HepG2 (cell line): Measurements from ENCODE around the gene GP1BA. TPM values are rescaled to one million over a fixed set of nuclear protein-coding genes. Genes with fewer than 3 reads are reported as not detected.

Source experiments
- ARHGAP35 ChIP-seq: sonication (generic); formaldehyde crosslinking; IDR thresholded peaks from 2 replicates; pipeline ENCODE4 v1.9.0; 2022; ENCODE audit warnings: mild to moderate bottlenecking, inconsistent platforms, moderate library complexity, missing genetic modification reagents, borderline replicate concordance
- DNMT1 ChIP-seq: sonication (generic); formaldehyde crosslinking; IDR thresholded peaks from 2 replicates; pipeline ENCODE4 v1.5.1; 2020; ENCODE audit warnings: mild to moderate bottlenecking, missing genetic modification reagents
- ELF1 ChIP-seq: sonication (generic); formaldehyde crosslinking; IDR thresholded peaks from 2 replicates; pipeline ENCODE4 v1.4.0; 2020; ENCODE audit warnings: missing genetic modification reagents
- HNF1A ChIP-seq, 2 experiments: sonication (generic) in 1 of 2; formaldehyde crosslinking in 1 of 2; IDR thresholded peaks; 2 replicates each; pipeline versions ENCODE4 v1.4.0 to v1.6.1; 2016 to 2020; ENCODE audit warnings: borderline replicate concordance in 1 of 2, low read depth in 1 of 2, mild to moderate bottlenecking in 1 of 2, missing genetic modification reagents in 1 of 2
- ISX ChIP-seq: sonication (generic); formaldehyde crosslinking; conservative IDR thresholded peaks from 2 replicates; pipeline ENCODE4 v1.5.0; 2020; ENCODE audit warnings: missing genetic modification reagents
- MIER2 ChIP-seq: IDR thresholded peaks from 2 replicates; pipeline ENCODE4 v1.6.1; 2016; ENCODE audit warnings: missing biosample characterization, missing genetic modification reagents
- MXD3 ChIP-seq: IDR thresholded peaks from 2 replicates; pipeline ENCODE4 v1.6.1; 2016; ENCODE audit warnings: mild to moderate bottlenecking, missing biosample characterization, missing genetic modification reagents
- NCOA1 ChIP-seq: sonication (generic); formaldehyde crosslinking; IDR thresholded peaks from 2 replicates; pipeline ENCODE4 v1.9.0; 2021; ENCODE audit warnings: missing genetic modification reagents
- PHF21A ChIP-seq: sonication (generic); formaldehyde crosslinking; IDR thresholded peaks from 2 replicates; pipeline ENCODE4 v1.5.0; 2020; ENCODE audit warnings: mild to moderate bottlenecking, missing genetic modification reagents
- RELA ChIP-seq: sonication (generic); formaldehyde crosslinking; IDR thresholded peaks from 2 replicates; pipeline ENCODE4 v1.4.0; 2020; ENCODE audit warnings: missing genetic modification reagents
- RXRB ChIP-seq: IDR thresholded peaks from 2 replicates; pipeline ENCODE4 v1.6.1; 2016; ENCODE audit warnings: borderline replicate concordance, missing genetic modification reagents, missing compliant biosample characterization
- SAP130 ChIP-seq: IDR thresholded peaks from 2 replicates; pipeline ENCODE4 v1.6.1; 2016; ENCODE audit warnings: low read depth
- TEF ChIP-seq: sonication (generic); formaldehyde crosslinking; IDR thresholded peaks from 2 replicates; pipeline ENCODE4 v1.5.0; 2020; ENCODE audit warnings: missing genetic modification reagents
- TERF1 ChIP-seq: sonication (generic); formaldehyde crosslinking; IDR thresholded peaks from 2 replicates; pipeline ENCODE4 v1.8.0; 2022; ENCODE audit warnings: mild to moderate bottlenecking, missing genetic modification reagents, moderate library complexity
- TRIM24 ChIP-seq: sonication (generic); formaldehyde crosslinking; IDR thresholded peaks from 2 replicates; pipeline ENCODE4 v1.8.0; 2022; ENCODE audit warnings: mild to moderate bottlenecking, missing genetic modification reagents
- ZFP41 ChIP-seq: sonication (generic); formaldehyde crosslinking; IDR thresholded peaks from 2 replicates; pipeline ENCODE4 v1.4.0; 2020; ENCODE audit warnings: mild to moderate bottlenecking, missing genetic modification reagents, borderline replicate concordance
- ZNF3 ChIP-seq: IDR thresholded peaks from 2 replicates; pipeline ENCODE4 v1.7.0; 2017; ENCODE audit warnings: inconsistent platforms
- ZNF362 ChIP-seq: sonication (generic); formaldehyde crosslinking; IDR thresholded peaks from 2 replicates; pipeline ENCODE4 v1.4.0; 2020; ENCODE audit warnings: missing genetic modification reagents, mild to moderate bottlenecking, borderline replicate concordance
- ZNF510 ChIP-seq: sonication (generic); formaldehyde crosslinking; IDR thresholded peaks from 2 replicates; pipeline ENCODE4 v1.4.0; 2020; ENCODE audit warnings: low read depth, mild to moderate bottlenecking, missing genetic modification reagents
- ZNF567 ChIP-seq: sonication (generic); formaldehyde crosslinking; IDR thresholded peaks from 2 replicates; pipeline ENCODE4 v1.8.1; 2023; ENCODE audit warnings: mild to moderate bottlenecking, missing genetic modification reagents, borderline replicate concordance
- ZNF616 ChIP-seq: sonication (generic); formaldehyde crosslinking; IDR thresholded peaks from 2 replicates; pipeline ENCODE4 v1.5.0; 2020; ENCODE audit warnings: low read depth, mild to moderate bottlenecking, missing genetic modification reagents
- polyA plus RNA-seq, 8 experiments: library from polyadenylated mRNA; depleted of rRNA in 3 of 8; stranded (reverse) in 7 of 8; unstranded in 1 of 8; fragments of >200 nt; fragmentation: Illumina TruSeq in 4 of 8; extraction: Trizol in 4 of 8; gene quantifications; 2 replicates each; pipeline versions ENCODE4 v1.2.1 to v1.2.3, GENCODE V29; 2011 to 2016; ENCODE audit warnings: low read depth in 4 of 8, missing spikeins in 1 of 8, mixed read lengths in 1 of 8; ENCODE audit not compliant: insufficient read depth in 1 of 8
- total RNA-seq, 5 experiments: library from RNA; depleted of rRNA; stranded (reverse); fragments of >200 nt; fragmentation: Illumina TruSeq; extraction: Trizol; gene quantifications; 2 replicates each; pipeline ENCODE4 v1.2.3, GENCODE V29; 2016; ENCODE audit warnings: low read depth in 1 of 5
- TF ChIP-seq, protein P1 (sequence below): sonication (generic); formaldehyde crosslinking; IDR thresholded peaks from 2 replicates; pipeline ENCODE4 v1.5.0; 2020; ENCODE audit warnings: missing genetic modification reagents

The GP1BA gene
- total and polyA plus RNA-seq, 2 of the 13 experiments (the other 11 are each of a cell fraction or from before 2014, with no cell fraction given) = not detected

GRCh38 chr17:4908301-4908700, 23.8 kb upstream of the GP1BA start (continued):
- TF ChIP-seq TEF (no peak), ISX (CRISPR knock-in tag) (no peak), MIER2 (CRISPR knock-in tag) (0 out of 2 replicates have a peak, but pooled peaks have one; percentile 35), ZFP41 (CRISPR knock-in tag) (no peak), MXD3 (CRISPR knock-in tag) (no peak; the same call in 1 of the 2 replicates), ZNF510 (CRISPR knock-in tag) (no peak), DNMT1 (CRISPR knock-in tag) (no peak), TRIM24 (CRISPR knock-in tag) (no peak), RELA (CRISPR knock-in tag) (no peak), ZNF616 (CRISPR knock-in tag) (no peak), HNF1A (IDR thresholded peaks at IDR 0.05; ENCODE audit: low read depth) (no peak), HNF1A (CRISPR knock-in tag; IDR thresholded peaks at IDR 0.05; ENCODE audit: borderline replicate concordance) (no peak), ZNF362 (CRISPR knock-in tag) (no peak), ARHGAP35 (CRISPR knock-in tag) (no peak), SAP130 (CRISPR knock-in tag) (peak; percentile 88), ELF1 (CRISPR knock-in tag) (peak; percentile 85), RXRB (CRISPR knock-in tag) (peak; percentile 49; the same call in 1 of the 2 replicates), ZNF567 (no peak), ZNF3 (no peak), TERF1 (no peak), NCOA1 (CRISPR knock-in tag) (peak; percentile 43; the same call in 1 of the 2 replicates), PHF21A (no peak)
- TF ChIP-seq, protein P1, sequence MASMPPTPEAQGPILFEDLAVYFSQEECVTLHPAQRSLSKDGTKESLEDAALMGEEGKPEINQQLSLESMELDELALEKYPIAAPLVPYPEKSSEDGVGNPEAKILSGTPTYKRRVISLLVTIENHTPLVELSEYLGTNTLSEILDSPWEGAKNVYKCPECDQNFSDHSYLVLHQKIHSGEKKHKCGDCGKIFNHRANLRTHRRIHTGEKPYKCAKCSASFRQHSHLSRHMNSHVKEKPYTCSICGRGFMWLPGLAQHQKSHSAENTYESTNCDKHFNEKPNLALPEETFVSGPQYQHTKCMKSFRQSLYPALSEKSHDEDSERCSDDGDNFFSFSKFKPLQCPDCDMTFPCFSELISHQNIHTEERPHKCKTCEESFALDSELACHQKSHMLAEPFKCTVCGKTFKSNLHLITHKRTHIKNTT (CRISPR knock-in tag) = no peak
